RWPE1 (cell line): ENCODE measurements around the gene IL17D.
A peak's percentile ranks its signal among the peaks of the same experiment; 100 is the strongest.

Source experiments
- CTCF ChIA-PET: fragments of 350-600 bp; sonication (Branson Sonifier 250); formaldehyde crosslinking; extraction: SDS; loops from one replicate; lab custom pipeline; 2021; lab: Yijun Ruan, JAX
- POLR2A ChIA-PET: fragments of 400-600 bp; formaldehyde crosslinking; extraction: SDS; loops from one replicate; lab custom pipeline; 2020; ENCODE audit warnings: antibody characterized with exemption; ENCODE audit not compliant: low non-redundant PET; lab: Yijun Ruan, JAX
- DNase-seq: peaks from one replicate; pipeline ENCODE4 v3.0.0; 2012; ENCODE audit warnings: low spot score
- H3K27ac ChIP-seq: fragments of 450-650 bp; 2 replicates; pipeline ENCODE4 v1.5.1; 2017
- CTCF ChIP-seq: fragments of 450-650 bp; conservative IDR thresholded peaks from 2 replicates; pipeline ENCODE4 v1.5.1; 2017; ENCODE audit warnings: low read depth, mild to moderate bottlenecking

IL17D gene

GRCh38 chr13:20702915-20703779 lies at the start of gene IL17D:
IL17D (plus strand) TSS chr13:20703699; CDS start chr13:20704002, 303 bp downstream.
- peak; percentile 32 for DNase-seq
- peak within 1 kb of the TSS; percentile 33; the same call in 1 of the 2 replicates for H3K27ac ChIP-seq
- CTCF ChIA-PET: interaction anchor here (0.5 to 1.1 kb wide), 4 partner anchors 14 to 539 kb away, joined by 3 read pairs; no protein-coding TSS in a partner anchor
- TF ChIP-seq CTCF: no peak
- POLR2A ChIA-PET: no interaction called here

- DNase-seq: no peak
- H3K27ac ChIP-seq: no peak overlapping the region
- ChIA-PET POLR2A (no interaction called here), CTCF (no interaction called here)
- no peak for TF ChIP-seq CTCF
Observed at GRCh38 chr13:20654156-20654555, 49.3 kb upstream of the IL17D start.

- no peak overlapping the region for H3K27ac ChIP-seq
- POLR2A ChIA-PET: no interaction called here
- DNase-seq: no peak
- CTCF ChIA-PET: no interaction called here
- no peak for TF ChIP-seq CTCF
Observed at GRCh38 chr13:20658451-20659040, 45.0 kb upstream of the IL17D start.

- H3K27ac ChIP-seq: no peak overlapping the region
- CTCF ChIA-PET: no interaction called here
- DNase-seq: no peak
- no peak for TF ChIP-seq CTCF
- POLR2A ChIA-PET: no interaction called here
Observed at GRCh38 chr13:20664351-20664750, 39.1 kb upstream of the IL17D start.

GRCh38 chr13:20666948-20667347 lies 36.6 kb upstream of the IL17D start:
- POLR2A ChIA-PET: no interaction called here
- TF ChIP-seq CTCF: no peak
- no peak overlapping the region for H3K27ac ChIP-seq
- DNase-seq: no peak
- CTCF ChIA-PET: interaction anchor here (0.6 kb wide), 1 partner anchor 36 kb away, joined by 3 read pairs; no protein-coding TSS in a partner anchor

- TF ChIP-seq CTCF: no peak
- DNase-seq: no peak
- no peak overlapping the region for H3K27ac ChIP-seq
- ChIA-PET CTCF (interaction anchor here (0.6 kb wide), 1 partner anchor 45 kb away, joined by 3 read pairs; no protein-coding TSS in a partner anchor), POLR2A (no interaction called here)
Observed at GRCh38 chr13:20667857-20668437, 35.6 kb upstream of the IL17D start.
